Activated naive CD4-positive, alpha-beta T cell treated with anti-CD3 and anti-CD28 coated beads for 36 hours (primary cell): Measurements from ENCODE around the gene SIGLEC15. TPM values are rescaled to one million over a fixed set of nuclear protein-coding genes. Genes with fewer than 3 reads are reported as not detected.
A peak's percentile ranks its signal among the peaks of the same experiment; 100 is the strongest.

Experiments used
- CTCF ChIA-PET: fragments of 350-600 bp; sonication (Branson Sonifier 250); formaldehyde crosslinking; loops from one replicate; lab custom pipeline; 2021; ENCODE audit warnings: antibody characterized with exemption; lab: Charles Lee
- DNase-seq: peaks from one replicate; pipeline ENCODE4 v3.0.0-alpha.2; 2020
- H3K27ac Mint-ChIP-seq: one replicate; pipeline ENCODE4 v1.8.0; 2021; ENCODE audit warnings: mild to moderate bottlenecking, mixed read lengths
- H3K27me3 Mint-ChIP-seq: one replicate; pipeline ENCODE4 v1.8.0; 2021; ENCODE audit warnings: low read depth, mixed read lengths
- H3K36me3 Mint-ChIP-seq: one replicate; pipeline ENCODE4 v1.8.0; 2021; ENCODE audit warnings: low read depth, mixed read lengths
- H3K4me1 Mint-ChIP-seq: one replicate; pipeline ENCODE4 v1.8.0; 2021; ENCODE audit warnings: low read depth, mixed read lengths
- H3K4me3 Mint-ChIP-seq: one replicate; pipeline ENCODE4 v1.8.0; 2021; ENCODE audit warnings: mild to moderate bottlenecking, moderate library complexity, mixed read lengths
- H3K9me3 Mint-ChIP-seq: one replicate; pipeline ENCODE4 v1.8.0; 2021; ENCODE audit warnings: mixed read lengths
- intact Hi-C: fragments of 100-400 bp; cut with micrococcal nuclease; formaldehyde crosslinking; loops from one replicate; pipeline ENCODE4 v1.15.1; 2023
- total RNA-seq, 2 experiments: library from RNA; stranded (reverse); gene quantifications; one replicate each; pipeline ENCODE4 v1.2.3, GENCODE V29; 2021

SIGLEC15 gene
- total RNA-seq, 2 experiments from 2014 or later, result not detected

GRCh38 chr18:45871431-45872084 is 46.1 kb downstream of the SIGLEC15 start:
- no peak for DNase-seq
- no peak overlapping the region for H3K27ac Mint-ChIP-seq
- no peaks in the 10 kb centered on the region for H3K27me3 Mint-ChIP-seq
- CTCF ChIA-PET, result interaction anchor here (3.1 kb wide), 1 partner anchor 8 kb away, joined by 22 read pairs; no protein-coding TSS in a partner anchor
- no peak overlapping the region for H3K4me3 Mint-ChIP-seq
- intact Hi-C loops, result loop anchor here (5.0 to 10.0 kb wide), 2 partner anchors 333 to 984 kb away; no protein-coding TSS in a partner anchor
- H3K9me3 Mint-ChIP-seq, result peaks cover 12% of the 10 kb centered on the region
- H3K4me1 Mint-ChIP-seq, result peaks cover 34% of the 10 kb centered on the region
- H3K36me3 Mint-ChIP-seq, result peaks cover 55% of the 10 kb centered on the region

- peak; percentile 88 for DNase-seq
- CTCF ChIA-PET, result interaction anchor here (0.9 to 2.2 kb wide), 4 partner anchors 35 to 209 kb away, joined by 3 to 9 read pairs (median 6); no protein-coding TSS in a partner anchor
- intact Hi-C loops, result loop anchor here (1.0 to 10.0 kb wide), 12 partner anchors 11 to 987 kb away; partner anchors contain the start of gene EPG5
These were observed 49.2 kb downstream of the SIGLEC15 start for GRCh38 chr18:45874491-45875184.

GRCh38 chr18:45876161-45876560 is 50.7 kb downstream of the SIGLEC15 start:
- Mint-ChIP-seq H3K4me3 (no peak overlapping the region), H3K4me1 (peaks cover 38% of the 10 kb centered on the region), H3K27me3 (no peaks in the 10 kb centered on the region), H3K27ac (no peak overlapping the region), H3K9me3 (peaks cover 12% of the 10 kb centered on the region), H3K36me3 (peaks cover 45% of the 10 kb centered on the region)
- DNase-seq, result no peak
- CTCF ChIA-PET, result interaction anchor here (0.6 to 6.6 kb wide), 5 partner anchors 14 to 210 kb away, joined by 3 to 128 read pairs (median 7); partner anchors contain the start of gene SLC14A1
- intact Hi-C loops, result loop anchor here (10.0 kb wide), 1 partner anchor 329 kb away; no protein-coding TSS in a partner anchor

More at GRCh38 chr18:45874491-45875184, 49.2 kb downstream of the SIGLEC15 start:
- H3K4me1 Mint-ChIP-seq, result peaks cover 31% of the 10 kb centered on the region
- peaks cover 12% of the 10 kb centered on the region for H3K9me3 Mint-ChIP-seq
- H3K27me3 Mint-ChIP-seq, result no peaks in the 10 kb centered on the region
- H3K27ac Mint-ChIP-seq, result peak overlapping the region; percentile 95
- H3K4me3 Mint-ChIP-seq, result peak overlapping the region; percentile 1
- H3K36me3 Mint-ChIP-seq, result peaks cover 52% of the 10 kb centered on the region

GRCh38 chr18:45877403-45877802 is 51.9 kb downstream of the SIGLEC15 start:
- Mint-ChIP-seq H3K27me3 (no peaks in the 10 kb centered on the region), H3K4me1 (peaks cover 33% of the 10 kb centered on the region), H3K36me3 (peaks cover 43% of the 10 kb centered on the region), H3K9me3 (peaks cover 12% of the 10 kb centered on the region), H3K27ac (no peak overlapping the region), H3K4me3 (no peak overlapping the region)
- CTCF ChIA-PET, result interaction anchor here (0.6 to 6.6 kb wide), 8 partner anchors 7 to 211 kb away, joined by 3 to 128 read pairs (median 15); partner anchors contain the start of gene SLC14A1
- no peak for DNase-seq
- intact Hi-C loops, result loop anchor here (10.0 kb wide), 1 partner anchor 327 kb away; no protein-coding TSS in a partner anchor

- peak; percentile 78 for DNase-seq
- peaks cover 30% of the 10 kb centered on the region for H3K36me3 Mint-ChIP-seq
- CTCF ChIA-PET, result interaction anchor here (0.6 to 6.6 kb wide), 38 partner anchors 9 to 259 kb away, joined by 3 to 128 read pairs (median 5); partner anchors contain the start of genes PSTPIP2 and SLC14A1
- peaks cover 15% of the 10 kb centered on the region for H3K4me1 Mint-ChIP-seq
- no peak overlapping the region for H3K27ac Mint-ChIP-seq
- H3K9me3 Mint-ChIP-seq, result peaks cover 2% of the 10 kb centered on the region
- intact Hi-C loops, result loop anchor here (1.0 to 10.0 kb wide), 7 partner anchors 31 to 325 kb away; no protein-coding TSS in a partner anchor
- H3K4me3 Mint-ChIP-seq, result no peak overlapping the region
- H3K27me3 Mint-ChIP-seq, result no peaks in the 10 kb centered on the region
These were observed 54.5 kb downstream of the SIGLEC15 start for GRCh38 chr18:45879681-45880655.

GRCh38 chr18:45880876-45881558 is 55.5 kb downstream of the SIGLEC15 start:
- Mint-ChIP-seq H3K4me1 (peaks cover 10% of the 10 kb centered on the region), H3K36me3 (peaks cover 22% of the 10 kb centered on the region), H3K27ac (no peak overlapping the region), H3K27me3 (no peaks in the 10 kb centered on the region), H3K4me3 (no peak overlapping the region), H3K9me3 (no peaks in the 10 kb centered on the region)
- DNase-seq, result no peak
- intact Hi-C loops, result loop anchor here (1.0 to 2.0 kb wide), 6 partner anchors 32 to 260 kb away; no protein-coding TSS in a partner anchor
- CTCF ChIA-PET, result interaction anchor here (0.6 to 6.6 kb wide), 15 partner anchors 8 to 260 kb away, joined by 3 to 128 read pairs (median 6); partner anchors contain the start of genes PSTPIP2 and SLC14A1

GRCh38 chr18:45887585-45887984 is 62.1 kb downstream of the SIGLEC15 start:
- no peaks in the 10 kb centered on the region for H3K9me3 Mint-ChIP-seq
- H3K36me3 Mint-ChIP-seq, result peaks cover 7% of the 10 kb centered on the region
- H3K4me1 Mint-ChIP-seq, result no peaks in the 10 kb centered on the region
- intact Hi-C loops, result no loop called here
- no peaks in the 10 kb centered on the region for H3K27me3 Mint-ChIP-seq
- H3K27ac Mint-ChIP-seq, result no peak overlapping the region
- DNase-seq, result no peak
- no peak overlapping the region for H3K4me3 Mint-ChIP-seq
- CTCF ChIA-PET, result interaction anchor here (1.4 kb wide), 1 partner anchor 165 kb away, joined by 3 read pairs; no protein-coding TSS in a partner anchor

GRCh38 chr18:45889419-45890064 is 64.1 kb downstream of the SIGLEC15 start:
- Mint-ChIP-seq H3K27ac (no peak overlapping the region), H3K36me3 (peaks cover 4% of the 10 kb centered on the region), H3K4me3 (no peak overlapping the region), H3K27me3 (no peaks in the 10 kb centered on the region), H3K4me1 (no peaks in the 10 kb centered on the region), H3K9me3 (no peaks in the 10 kb centered on the region)
- CTCF ChIA-PET, result interaction anchor here (0.6 to 5.1 kb wide), 4 partner anchors 10 to 225 kb away, joined by 3 to 26 read pairs (median 4); no protein-coding TSS in a partner anchor
- no peak for DNase-seq
- intact Hi-C loops, result no loop called here

GRCh38 chr18:45890606-45891005 is 65.1 kb downstream of the SIGLEC15 start:
- Mint-ChIP-seq H3K36me3 (peaks cover 7% of the 10 kb centered on the region), H3K4me1 (no peaks in the 10 kb centered on the region), H3K27me3 (no peaks in the 10 kb centered on the region), H3K27ac (no peak overlapping the region), H3K9me3 (no peaks in the 10 kb centered on the region), H3K4me3 (no peak overlapping the region)
- intact Hi-C loops, result no loop called here
- DNase-seq, result no peak
- CTCF ChIA-PET, result interaction anchor here (0.7 to 5.1 kb wide), 4 partner anchors 11 to 226 kb away, joined by 3 to 26 read pairs (median 3); no protein-coding TSS in a partner anchor

- Mint-ChIP-seq H3K4me3 (no peak overlapping the region), H3K36me3 (peaks cover 10% of the 10 kb centered on the region), H3K4me1 (no peaks in the 10 kb centered on the region), H3K27ac (no peak overlapping the region), H3K27me3 (no peaks in the 10 kb centered on the region), H3K9me3 (no peaks in the 10 kb centered on the region)
- intact Hi-C loops, result no loop called here
- CTCF ChIA-PET, result interaction anchor here (0.6 to 5.1 kb wide), 2 partner anchors 12 to 26 kb away, joined by 3 to 26 read pairs; no protein-coding TSS in a partner anchor
- no peak for DNase-seq
These were observed 66.3 kb downstream of the SIGLEC15 start for GRCh38 chr18:45891806-45892205.
